CD4-positive, alpha-beta memory T cell (primary cell): ENCODE results near the gene HOXA2. TPM values are rescaled to one million over a fixed set of nuclear protein-coding genes. Genes with fewer than 3 reads are reported as not detected.

Experiments
- CTCF ChIA-PET: fragments of 350-600 bp; sonication (Branson Sonifier 250); formaldehyde crosslinking; loops from one replicate; lab custom pipeline; 2021; ENCODE audit warnings: inconsistent platforms; ENCODE audit not compliant: partially characterized antibody; lab: Charles Lee
- POLR2A ChIA-PET: fragments of 350-600 bp; sonication (Branson Sonifier 250); formaldehyde crosslinking; loops from one replicate; lab custom pipeline; 2021; ENCODE audit not compliant: partially characterized antibody; lab: Charles Lee
- DNase-seq, 5 donors: peaks; one replicate each; pipeline versions ENCODE4 v3.0.0 to v3.0.0-alpha.2; 2020 to 2022; ENCODE audit warnings: mixed read lengths in 1 of 5
- H3K27ac ChIP-seq: one replicate; pipeline ENCODE4 v1.7.0; 2013; ENCODE audit warnings: low read depth, low read length
- H3K27me3 ChIP-seq: 2 replicates; pipeline ENCODE4 v1.7.0; 2013; ENCODE audit warnings: mild to moderate bottlenecking, low read length, moderate library complexity; ENCODE audit not compliant: insufficient read depth
- H3K36me3 ChIP-seq: 2 replicates; pipeline ENCODE4 v1.7.0; 2013; ENCODE audit warnings: mild to moderate bottlenecking, low read length, moderate library complexity; ENCODE audit not compliant: insufficient read depth
- H3K4me1 ChIP-seq: 2 replicates; pipeline ENCODE4 v1.7.0; 2013; ENCODE audit warnings: mild to moderate bottlenecking, low read length, moderate library complexity; ENCODE audit not compliant: insufficient read depth
- H3K4me3 ChIP-seq, 2 donors: one replicate each; pipeline ENCODE4 v1.7.0; 2013; ENCODE audit warnings: low read length in 2 of 2, mild to moderate bottlenecking in 1 of 2
- H3K9me3 ChIP-seq, 2 donors: one replicate each; pipeline ENCODE4 v1.7.0; 2013; ENCODE audit warnings: low read length in 2 of 2, control low read depth in 1 of 2; ENCODE audit not compliant: control insufficient read depth in 1 of 2
- H3K27ac Mint-ChIP-seq, 7 donors: one replicate each; pipeline ENCODE4 v1.8.0; 2020 to 2021; ENCODE audit warnings: mixed read lengths in 7 of 7, mild to moderate bottlenecking in 6 of 7, inconsistent platforms in 3 of 7, moderate library complexity in 3 of 7
- H3K27me3 Mint-ChIP-seq, 2 donors: one replicate each; pipeline ENCODE4 v1.8.0; 2020 to 2021; ENCODE audit warnings: mixed read lengths in 2 of 2
- H3K36me3 Mint-ChIP-seq, 2 donors: one replicate each; pipeline ENCODE4 v1.8.0; 2020 to 2021; ENCODE audit warnings: mixed read lengths in 2 of 2, inconsistent platforms in 1 of 2, mild to moderate bottlenecking in 1 of 2
- H3K4me1 Mint-ChIP-seq, 4 donors: one replicate each; pipeline ENCODE4 v1.8.0; 2020 to 2021; ENCODE audit warnings: mixed read lengths in 4 of 4, mild to moderate bottlenecking in 1 of 4
- H3K4me3 Mint-ChIP-seq, 8 donors: one replicate each; pipeline ENCODE4 v1.8.0; 2020 to 2021; ENCODE audit warnings: mixed read lengths in 8 of 8, mild to moderate bottlenecking in 7 of 8, moderate library complexity in 6 of 8, inconsistent platforms in 3 of 8
- H3K9me3 Mint-ChIP-seq, 8 donors: one replicate each; pipeline ENCODE4 v1.8.0; 2020 to 2021; ENCODE audit warnings: mixed read lengths in 8 of 8, mild to moderate bottlenecking in 5 of 8, inconsistent platforms in 3 of 8, moderate library complexity in 1 of 8
- intact Hi-C: fragments of 100-400 bp; cut with micrococcal nuclease; formaldehyde crosslinking; loops from one replicate; pipeline ENCODE4 v1.15.1; 2023
- polyA plus RNA-seq, 2 donors: library from polyadenylated mRNA; unstranded; fragments of 300-500 nt; fragmentation: Illumina TruSeq; gene quantifications; one replicate each; pipeline ENCODE4 v1.2.3, GENCODE V29; 2021
- total RNA-seq, 2 experiments: library from RNA; stranded (reverse); gene quantifications; one replicate each; pipeline ENCODE4 v1.2.3, GENCODE V29; 2021

The HOXA2 gene
- total and polyA plus RNA-seq, 4 experiments from 2014 or later, result not detected

DNA sequence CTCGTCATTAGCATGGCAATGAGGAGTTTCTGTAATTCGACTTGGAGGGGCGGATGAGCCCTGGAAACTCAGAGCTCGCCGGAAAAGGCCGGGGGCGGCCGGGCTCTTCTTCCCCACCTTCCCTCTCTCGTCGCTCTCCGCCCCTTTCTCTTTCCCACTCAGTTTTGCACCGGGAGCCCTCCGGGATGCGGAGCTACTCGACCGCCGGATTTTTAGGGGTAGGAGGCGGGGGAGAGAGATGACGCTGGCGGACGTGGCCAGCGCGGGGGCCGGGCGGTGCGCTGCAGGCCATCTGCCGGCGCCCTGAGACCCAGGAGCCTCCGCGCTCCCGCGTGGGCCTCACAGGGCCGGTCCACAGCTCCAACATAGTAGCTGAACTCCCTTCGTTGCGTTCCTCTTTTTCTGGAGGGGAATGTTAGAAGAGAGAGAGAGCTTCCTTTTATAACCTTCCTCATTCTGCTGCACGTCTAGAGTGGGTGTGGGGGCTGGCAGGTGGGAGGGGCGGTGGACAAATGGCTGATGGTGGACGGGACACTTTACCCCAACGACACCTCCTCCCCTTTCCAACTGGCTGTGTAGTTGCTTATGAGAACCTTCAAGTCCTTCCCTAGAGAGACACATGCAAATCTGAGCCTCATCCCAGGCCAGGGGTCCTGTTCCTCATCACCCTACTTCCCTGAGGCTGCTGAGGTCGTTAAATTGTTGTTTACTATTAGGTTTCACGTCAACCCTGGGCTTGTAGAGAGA lies 5.5 kb downstream of the HOXA2 start:
- H3K27ac Mint-ChIP-seq, result peak overlapping the region in 5 of 7 donors; percentile 15 to 76 (median 42)
- peak overlapping the region; percentile 86 to 96 (median 93) for H3K4me3 Mint-ChIP-seq
- intact Hi-C loops, result loop anchor here (1.0 to 5.0 kb wide), 2 partner anchors 65 to 233 kb away; partner anchors contain the start of gene SKAP2
- peaks cover 18 to 30% of the 10 kb centered on the region in 2 donors for H3K36me3 Mint-ChIP-seq
- Histone ChIP-seq H3K9me3 (no peaks in the 10 kb centered on the region), H3K4me1 (peaks cover 23% of the 10 kb centered on the region), H3K27ac (peak overlapping the region; percentile 36), H3K4me3 (peak overlapping the region; percentile 73 to 84), H3K27me3 (peaks cover 13% of the 10 kb centered on the region), H3K36me3 (no peaks in the 10 kb centered on the region)
- peaks cover 35 to 61% of the 10 kb centered on the region in 2 donors for H3K27me3 Mint-ChIP-seq
- peaks cover 0 to 3% (median 0%) of the 10 kb centered on the region in 8 donors for H3K9me3 Mint-ChIP-seq
- DNase-seq, result no peak
- ChIA-PET POLR2A (interaction anchor here (1.1 to 1.9 kb wide), 2 partner anchors 34 to 233 kb away, joined by 4 to 6 read pairs; partner anchors contain the start of genes HOXA4 and SKAP2), CTCF (interaction anchor here (1.4 kb wide), 1 partner anchor 11 kb away, joined by 4 read pairs; no protein-coding TSS in a partner anchor)
- H3K4me1 Mint-ChIP-seq, result peaks cover 13 to 49% (median 30%) of the 10 kb centered on the region in 4 donors

DNA sequence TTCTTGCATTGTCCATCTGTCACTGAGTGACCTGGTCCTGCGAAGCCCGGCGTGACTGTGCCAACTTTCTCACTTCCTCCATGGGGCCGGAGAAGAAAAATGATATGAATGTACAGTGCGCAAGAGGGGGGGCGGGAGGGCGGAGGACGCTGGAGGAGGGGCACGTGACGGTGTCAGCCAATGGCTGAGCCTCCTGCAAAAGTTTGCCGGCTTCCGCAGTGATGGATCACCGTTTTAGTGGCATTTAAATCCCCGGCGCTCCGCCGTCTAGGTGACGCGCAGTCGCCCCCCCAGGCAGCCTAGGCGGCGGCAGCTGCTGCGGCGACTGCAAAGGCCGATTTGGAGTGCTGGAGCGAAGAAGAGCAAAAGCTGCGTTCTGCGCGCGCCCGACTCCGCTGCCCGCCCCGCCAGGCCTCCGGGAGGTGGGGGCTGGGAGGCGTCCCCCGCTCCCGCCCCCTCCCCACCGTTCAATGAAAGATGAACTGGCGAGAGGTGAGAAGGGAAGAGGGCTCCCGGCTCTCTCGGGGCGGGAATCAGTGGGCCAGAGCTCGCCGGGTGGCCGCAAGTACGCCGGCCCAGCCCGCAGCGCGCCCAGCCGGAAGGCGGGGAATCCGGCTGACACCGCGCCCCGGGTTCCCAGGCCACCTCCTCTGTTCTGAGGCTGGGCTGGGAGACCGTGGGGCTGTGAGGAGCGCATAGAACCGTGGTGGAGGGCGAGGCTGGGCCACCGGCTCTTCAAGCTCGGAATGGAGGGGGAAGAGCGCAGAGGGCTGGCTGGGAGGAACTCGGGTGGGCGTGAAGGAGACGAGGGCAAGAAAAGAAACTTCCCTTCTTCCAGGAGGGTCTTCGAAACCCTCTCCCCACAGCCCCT lies 6.4 kb downstream of the HOXA2 start, which contains the start of gene HOXA1:
TSS of gene HOXA1 (minus strand) at position 104 of the 871 bp plus-strand sequence. CDS start at position 16, 88 bp downstream.
- Mint-ChIP-seq H3K4me1 (peaks cover 11 to 46% (median 28%) of the 10 kb centered on the region in 4 donors), H3K27me3 (peaks cover 33 to 61% of the 10 kb centered on the region in 2 donors), H3K4me3 (peak within 1 kb of the TSS; percentile 86 to 96 (median 93)), H3K27ac (peak within 1 kb of the TSS; percentile 67 to 90 (median 87)), H3K9me3 (peaks cover 0 to 3% (median 0%) of the 10 kb centered on the region in 8 donors), H3K36me3 (peaks cover 16 to 24% of the 10 kb centered on the region in 2 donors)
- Histone ChIP-seq H3K27me3 (peaks cover 5% of the 10 kb centered on the region), H3K4me1 (peaks cover 23% of the 10 kb centered on the region), H3K27ac (peak within 1 kb of the TSS; percentile 36), H3K4me3 (peak within 1 kb of the TSS; percentile 73 to 84), H3K9me3 (no peaks in the 10 kb centered on the region), H3K36me3 (no peaks in the 10 kb centered on the region)
- POLR2A ChIA-PET, result interaction anchor here (1.1 to 1.9 kb wide), 2 partner anchors 35 to 232 kb away, joined by 4 to 6 read pairs; partner anchors contain the start of genes HOXA4 and SKAP2
- intact Hi-C loops, result loop anchor here (1.0 to 5.0 kb wide), 2 partner anchors 66 to 232 kb away; partner anchors contain the start of gene SKAP2
- DNase-seq, result peak; percentile 71 to 81 (median 74)
- CTCF ChIA-PET, result interaction anchor here (1.4 kb wide), 1 partner anchor 10 kb away, joined by 4 read pairs; no protein-coding TSS in a partner anchor

DNA sequence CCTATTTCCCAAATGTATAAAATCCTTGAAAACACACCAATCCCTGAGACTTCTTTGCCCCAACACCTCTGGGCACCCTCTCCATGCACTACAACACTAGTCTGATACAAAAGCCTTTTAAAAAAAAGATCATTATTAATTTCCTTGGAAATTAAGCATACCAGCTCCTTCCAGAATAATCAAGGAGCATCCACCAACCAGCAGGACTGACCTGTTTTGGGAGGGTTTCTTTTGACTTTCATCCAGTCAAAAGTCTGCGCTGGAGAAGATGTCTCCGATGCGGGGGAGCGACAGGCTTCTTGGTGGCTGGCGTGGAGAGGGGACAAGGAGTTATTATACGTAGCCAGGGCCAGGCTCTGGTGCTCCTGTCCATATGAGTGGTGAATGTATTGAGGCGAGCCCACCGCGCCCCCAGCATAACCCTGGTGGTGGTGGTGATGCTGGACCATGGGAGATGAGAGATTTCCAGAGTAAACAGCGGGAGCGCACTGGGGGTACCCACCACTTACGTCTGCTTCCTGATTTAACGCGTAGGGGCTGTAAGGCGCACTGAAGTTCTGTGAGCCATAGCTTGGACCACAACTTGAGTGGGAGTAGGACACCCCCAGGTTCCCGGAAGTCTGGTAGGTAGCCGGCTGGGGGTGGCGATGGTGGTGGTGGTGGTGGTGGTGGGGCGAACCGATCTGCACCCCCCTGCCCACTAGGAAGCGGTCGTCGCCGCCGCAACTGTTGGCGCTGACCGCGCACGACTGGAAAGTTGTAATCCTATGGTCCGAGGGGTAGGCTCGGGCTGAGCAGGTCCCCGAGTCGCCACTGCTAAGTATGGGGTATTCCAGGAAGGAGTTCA lies 7.2 kb downstream of the HOXA2 start:
- Mint-ChIP-seq H3K27ac (peak overlapping the region in 6 of 7 donors; percentile 11 to 90 (median 71)), H3K36me3 (peaks cover 12 to 15% of the 10 kb centered on the region in 2 donors), H3K27me3 (peaks cover 40 to 62% of the 10 kb centered on the region in 2 donors), H3K4me1 (peaks cover 11 to 46% (median 28%) of the 10 kb centered on the region in 4 donors), H3K9me3 (peaks cover 0 to 3% (median 0%) of the 10 kb centered on the region in 8 donors), H3K4me3 (peak overlapping the region; percentile 86 to 96 (median 93))
- Histone ChIP-seq H3K27me3 (peaks cover 3% of the 10 kb centered on the region), H3K4me3 (peak overlapping the region in 1 of 2 donors; percentile 84), H3K9me3 (no peaks in the 10 kb centered on the region), H3K27ac (no peak overlapping the region), H3K36me3 (no peaks in the 10 kb centered on the region), H3K4me1 (peaks cover 23% of the 10 kb centered on the region)
- CTCF ChIA-PET, result interaction anchor here (1.2 kb wide), 1 partner anchor 412 kb away, joined by 3 read pairs; no protein-coding TSS in a partner anchor
- peak in 1 of 5 donors; percentile 12 for DNase-seq
- intact Hi-C loops, result loop anchor here (5.0 kb wide), 1 partner anchor 67 kb away; no protein-coding TSS in a partner anchor
- POLR2A ChIA-PET, result no interaction called here

DNA sequence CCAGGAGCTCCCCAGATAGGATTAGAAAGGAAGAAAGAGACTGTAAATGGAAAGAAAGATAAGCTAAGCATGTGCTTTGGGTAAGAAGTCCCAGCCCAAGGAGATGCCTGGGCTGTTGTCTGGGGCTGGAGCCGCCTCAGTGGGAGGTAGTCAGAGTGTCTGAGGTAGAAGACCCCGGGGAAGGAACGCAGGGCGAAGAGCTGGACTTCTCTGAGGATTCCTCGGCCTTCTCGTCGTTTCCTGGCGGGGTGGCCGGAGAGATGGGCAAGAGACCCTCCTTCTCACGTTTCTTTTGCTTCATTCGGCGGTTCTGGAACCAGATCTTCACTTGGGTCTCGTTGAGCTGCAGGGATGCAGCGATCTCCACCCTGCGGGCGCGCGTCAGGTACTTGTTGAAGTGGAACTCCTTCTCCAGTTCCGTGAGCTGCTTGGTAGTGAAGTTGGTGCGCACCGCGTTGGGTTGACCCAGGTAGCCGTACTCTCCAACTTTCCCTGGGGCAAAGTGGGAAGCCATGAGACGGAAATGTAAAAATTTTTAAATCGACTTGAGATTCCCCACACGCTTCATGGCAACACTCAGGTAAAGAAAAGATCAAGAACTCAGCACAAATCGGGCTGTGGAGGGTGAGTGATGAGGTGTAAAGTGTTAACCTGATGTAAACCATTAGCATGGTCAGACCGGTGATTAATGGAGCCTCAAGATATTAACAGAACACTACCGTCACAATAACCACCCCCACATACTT lies 8.0 kb downstream of the HOXA2 start:
- H3K4me1 ChIP-seq, result peaks cover 23% of the 10 kb centered on the region
- intact Hi-C loops, result loop anchor here (5.0 kb wide), 1 partner anchor 68 kb away; no protein-coding TSS in a partner anchor
- Mint-ChIP-seq H3K27me3 (peaks cover 45 to 67% of the 10 kb centered on the region in 2 donors), H3K4me3 (peak overlapping the region; percentile 61 to 96 (median 93)), H3K9me3 (peaks cover 0 to 1% (median 0%) of the 10 kb centered on the region in 8 donors), H3K4me1 (peaks cover 11 to 44% (median 27%) of the 10 kb centered on the region in 4 donors), H3K36me3 (peaks cover 7 to 10% of the 10 kb centered on the region in 2 donors), H3K27ac (peak overlapping the region in 3 of 7 donors; percentile 5 to 75 (median 31))
- ChIA-PET CTCF (interaction anchor here (1.2 kb wide), 1 partner anchor 411 kb away, joined by 3 read pairs; no protein-coding TSS in a partner anchor), POLR2A (no interaction called here)
- no peaks in the 10 kb centered on the region for H3K9me3 ChIP-seq
- H3K27ac ChIP-seq, result no peak overlapping the region
- peaks cover 3% of the 10 kb centered on the region for H3K27me3 ChIP-seq
- no peak for DNase-seq
- H3K36me3 ChIP-seq, result no peaks in the 10 kb centered on the region
- no peak overlapping the region for H3K4me3 ChIP-seq

DNA sequence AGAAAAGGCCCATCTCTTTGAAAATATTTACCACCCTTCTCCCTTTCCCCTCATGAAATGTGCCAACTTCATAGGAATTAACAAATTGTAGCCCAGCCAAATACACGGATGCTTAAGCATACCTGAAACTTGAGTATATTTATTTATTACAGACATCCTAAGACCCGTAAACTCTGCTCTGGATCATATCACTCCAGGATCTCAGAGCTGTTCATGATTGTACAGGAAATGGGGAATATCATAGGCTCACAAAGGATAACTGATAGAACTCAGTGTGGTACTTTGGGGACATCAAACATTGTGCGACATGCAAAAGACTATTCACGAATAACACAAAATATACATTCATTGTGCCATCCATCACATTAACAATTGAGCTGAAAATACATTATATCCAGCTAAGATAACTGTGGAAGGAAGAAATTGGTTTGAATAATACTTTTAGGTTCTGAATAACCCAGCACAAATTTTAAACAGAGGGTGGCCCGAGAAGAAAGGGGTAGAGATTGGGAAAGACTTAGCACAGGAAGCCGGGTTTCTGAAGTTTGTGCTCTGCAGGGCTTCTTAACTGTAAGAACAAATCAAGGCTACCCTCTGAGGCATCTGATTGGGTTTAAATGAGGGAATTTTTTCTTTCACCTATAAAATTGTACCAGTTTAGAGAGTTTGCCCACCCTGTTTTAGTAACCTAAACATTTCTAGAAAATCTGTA lies 9.1 kb downstream of the HOXA2 start:
- H3K27ac ChIP-seq, result no peak overlapping the region
- H3K36me3 ChIP-seq, result no peaks in the 10 kb centered on the region
- H3K9me3 ChIP-seq, result no peaks in the 10 kb centered on the region
- intact Hi-C loops, result no loop called here
- peaks cover 0 to 3% (median 0%) of the 10 kb centered on the region in 8 donors for H3K9me3 Mint-ChIP-seq
- H3K27me3 ChIP-seq, result peaks cover 12% of the 10 kb centered on the region
- H3K36me3 Mint-ChIP-seq, result peaks cover 0 to 6% of the 10 kb centered on the region in 2 donors
- peaks cover 10 to 38% (median 23%) of the 10 kb centered on the region in 4 donors for H3K4me1 Mint-ChIP-seq
- H3K4me3 ChIP-seq, result no peak overlapping the region
- POLR2A ChIA-PET, result no interaction called here
- CTCF ChIA-PET, result interaction anchor here (1.4 kb wide), 1 partner anchor 68 kb away, joined by 3 read pairs; no protein-coding TSS in a partner anchor
- H3K4me1 ChIP-seq, result peaks cover 27% of the 10 kb centered on the region
- H3K27me3 Mint-ChIP-seq, result peaks cover 53 to 65% of the 10 kb centered on the region in 2 donors
- no peak overlapping the region for H3K27ac Mint-ChIP-seq
- H3K4me3 Mint-ChIP-seq, result peak overlapping the region in 3 of 8 donors; percentile 3 to 53 (median 16)
- no peak for DNase-seq
